Activated T-cell treated with anti-CD3 and anti-CD28 coated beads, Interleukin-2, amount 50 U/mL, for 72 hours (primary cell): ENCODE data around the gene TAPT1. TPM values are rescaled to one million over a fixed set of nuclear protein-coding genes. Genes with fewer than 3 reads are reported as not detected.
A peak's percentile ranks its signal among the peaks of the same experiment; 100 is the strongest.

Source experiments
- ATAC-seq, 2 donors: fragments of 150-1000 bp; cut with Tn5 transposase; replicated peaks in 1 of 2; 2 replicates each; pipeline ENCODE4 v1.10.0; 2021; ENCODE audit warnings: moderate library complexity in 2 of 2, mild to moderate bottlenecking in 1 of 2
- DNase-seq, 2 donors: peaks; one replicate each; pipeline ENCODE4 v3.0.0; 2021 to 2022; ENCODE audit warnings: mixed read lengths in 1 of 2
- H3K27ac Mint-ChIP-seq: one replicate; pipeline ENCODE4 v1.8.0; 2022; ENCODE audit warnings: mild to moderate bottlenecking, moderate library complexity, mixed read lengths
- H3K27me3 Mint-ChIP-seq: one replicate; pipeline ENCODE4 v1.8.0; 2022; ENCODE audit warnings: low read depth, mixed read lengths
- H3K36me3 Mint-ChIP-seq, 2 donors: one replicate each; pipeline ENCODE4 v1.8.0; 2022; ENCODE audit warnings: mixed read lengths in 2 of 2, mild to moderate bottlenecking in 1 of 2; ENCODE audit not compliant: insufficient read depth in 2 of 2
- H3K4me1 Mint-ChIP-seq: one replicate; pipeline ENCODE4 v1.8.0; 2022; ENCODE audit warnings: low read depth, mixed read lengths
- H3K4me3 Mint-ChIP-seq, 2 donors: one replicate each; pipeline ENCODE4 v1.8.0; 2022; ENCODE audit warnings: mild to moderate bottlenecking in 2 of 2, mixed read lengths in 2 of 2, moderate library complexity in 2 of 2
- H3K9me3 Mint-ChIP-seq, 2 donors: one replicate each; pipeline ENCODE4 v1.8.0; 2022; ENCODE audit warnings: mixed read lengths in 2 of 2
- total RNA-seq, 2 donors: library from RNA; stranded (reverse); gene quantifications; one replicate each; pipeline ENCODE4 v1.2.3, GENCODE V29; 2022

TAPT1 gene
- total RNA-seq, 2 donors from 2014 or later: 58.6 to 65.3 TPM

- DNase-seq (no peak), ATAC-seq (no peak)
- H3K9me3 Mint-ChIP-seq: no peaks in the 10 kb centered on the region
- no peak overlapping the region for H3K4me3 Mint-ChIP-seq
- H3K27me3 Mint-ChIP-seq: no peaks in the 10 kb centered on the region
- no peaks in the 10 kb centered on the region for H3K4me1 Mint-ChIP-seq
- no peak overlapping the region for H3K27ac Mint-ChIP-seq
- peaks cover 1 to 7% of the 10 kb centered on the region in 2 donors for H3K36me3 Mint-ChIP-seq
These were observed 54.4 kb downstream of the TAPT1 start for GRCh38 chr4:16171831-16172230.

GRCh38 chr4:16169490-16169889 lies 56.8 kb downstream of the TAPT1 start:
- DNase-seq (no peak), ATAC-seq (no peak)
- Mint-ChIP-seq H3K4me3 (no peak overlapping the region), H3K4me1 (no peaks in the 10 kb centered on the region), H3K36me3 (peaks cover 3 to 25% of the 10 kb centered on the region in 2 donors), H3K27ac (no peak overlapping the region), H3K9me3 (no peaks in the 10 kb centered on the region), H3K27me3 (no peaks in the 10 kb centered on the region)

DNA sequence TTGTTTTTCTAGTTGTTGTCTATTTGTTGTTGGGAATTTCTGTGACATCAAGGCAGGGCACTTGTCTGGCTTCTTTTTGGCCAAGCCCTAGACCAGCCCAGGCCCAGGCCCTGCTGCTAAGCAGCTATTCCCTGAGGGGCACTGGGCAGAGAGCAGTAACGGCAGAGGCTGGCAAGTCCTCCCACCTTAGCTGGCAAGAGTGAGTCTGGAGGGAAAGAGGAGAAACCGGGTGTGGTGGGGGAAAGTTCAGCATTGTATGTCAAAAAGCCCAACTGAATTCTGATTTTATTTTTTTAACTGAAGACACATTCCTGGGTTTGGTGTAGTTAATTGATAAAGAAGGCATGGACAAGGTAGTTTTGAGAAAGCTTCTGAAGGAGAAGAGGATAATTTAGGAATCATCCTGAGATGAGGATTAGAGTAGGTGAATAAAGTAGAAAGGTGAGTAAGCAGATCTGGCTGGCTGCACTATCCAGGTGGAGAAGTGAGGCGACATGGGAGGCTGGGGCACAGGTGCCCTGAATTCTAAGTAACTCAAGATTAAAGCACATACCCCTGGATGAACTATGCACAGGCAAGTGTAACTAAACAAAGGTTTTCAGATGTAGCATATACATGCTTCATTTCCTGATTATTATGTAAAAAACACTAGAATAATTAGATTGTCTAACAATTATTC lies 57.4 kb downstream of the TAPT1 start:
- ATAC-seq: no peak
- H3K36me3 Mint-ChIP-seq: peaks cover 3 to 25% of the 10 kb centered on the region in 2 donors
- no peak overlapping the region for H3K27ac Mint-ChIP-seq
- H3K9me3 Mint-ChIP-seq: no peaks in the 10 kb centered on the region
- no peak overlapping the region for H3K4me3 Mint-ChIP-seq
- no peaks in the 10 kb centered on the region for H3K27me3 Mint-ChIP-seq
- no peaks in the 10 kb centered on the region for H3K4me1 Mint-ChIP-seq
- DNase-seq: no peak

GRCh38 chr4:16168144-16168543 lies 58.1 kb downstream of the TAPT1 start:
- DNase-seq (no peak), ATAC-seq (no peak)
- peaks cover 5 to 26% of the 10 kb centered on the region in 2 donors for H3K36me3 Mint-ChIP-seq
- H3K4me3 Mint-ChIP-seq: no peak overlapping the region
- H3K27me3 Mint-ChIP-seq: no peaks in the 10 kb centered on the region
- H3K4me1 Mint-ChIP-seq: no peaks in the 10 kb centered on the region
- no peak overlapping the region for H3K27ac Mint-ChIP-seq
- no peaks in the 10 kb centered on the region for H3K9me3 Mint-ChIP-seq

DNA sequence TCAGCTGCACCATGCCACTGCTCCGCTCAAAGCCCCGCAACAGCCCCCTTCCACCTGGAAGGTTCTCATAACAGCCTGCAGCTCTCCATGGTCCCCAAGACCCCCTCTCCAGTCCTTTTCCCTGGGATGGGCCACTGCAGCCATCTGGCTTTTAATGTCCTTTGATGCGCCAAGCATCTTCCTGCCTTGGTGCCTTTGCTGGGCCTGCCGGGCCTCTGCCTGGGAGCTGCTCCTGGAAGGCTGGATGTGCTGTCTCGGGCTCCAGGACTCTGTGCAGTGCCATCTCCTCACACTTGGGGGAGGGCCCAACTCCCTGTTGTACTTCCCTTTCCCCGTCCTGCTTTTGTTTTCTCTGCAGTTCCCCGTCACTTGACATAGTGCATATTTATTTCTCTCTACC lies 60.3 kb downstream of the TAPT1 start:
- ATAC-seq (no peak), DNase-seq (no peak)
- H3K9me3 Mint-ChIP-seq: no peaks in the 10 kb centered on the region
- no peak overlapping the region for H3K4me3 Mint-ChIP-seq
- H3K27ac Mint-ChIP-seq: no peak overlapping the region
- no peaks in the 10 kb centered on the region for H3K27me3 Mint-ChIP-seq
- peaks cover 7 to 33% of the 10 kb centered on the region in 2 donors for H3K36me3 Mint-ChIP-seq
- peaks cover 6% of the 10 kb centered on the region for H3K4me1 Mint-ChIP-seq

DNA sequence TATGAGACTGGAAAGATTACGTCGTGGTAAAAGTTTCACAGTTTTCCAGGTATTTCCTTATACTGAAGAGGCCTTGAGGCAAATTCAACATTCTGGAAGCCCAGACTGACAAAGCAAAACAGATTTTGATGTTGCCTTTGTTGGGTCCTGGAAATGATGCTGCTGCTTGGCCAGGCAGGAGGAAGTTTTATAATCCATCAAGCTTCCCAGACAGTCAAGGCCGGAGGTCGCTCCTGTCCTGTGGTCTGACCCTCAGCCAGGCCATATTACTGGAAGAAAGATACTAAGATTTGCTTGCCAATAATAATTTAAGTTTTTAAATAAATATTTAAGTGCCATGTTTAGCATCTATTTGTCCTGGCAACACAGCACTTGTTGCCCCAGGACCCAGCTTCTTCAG lies 63.4 kb downstream of the TAPT1 start:
- Mint-ChIP-seq H3K9me3 (no peaks in the 10 kb centered on the region), H3K27me3 (no peaks in the 10 kb centered on the region), H3K4me3 (no peak overlapping the region), H3K36me3 (peaks cover 6 to 27% of the 10 kb centered on the region in 2 donors), H3K4me1 (peaks cover 6% of the 10 kb centered on the region), H3K27ac (peak overlapping the region; percentile 54)
- ATAC-seq: no peak
- no peak for DNase-seq

DNA sequence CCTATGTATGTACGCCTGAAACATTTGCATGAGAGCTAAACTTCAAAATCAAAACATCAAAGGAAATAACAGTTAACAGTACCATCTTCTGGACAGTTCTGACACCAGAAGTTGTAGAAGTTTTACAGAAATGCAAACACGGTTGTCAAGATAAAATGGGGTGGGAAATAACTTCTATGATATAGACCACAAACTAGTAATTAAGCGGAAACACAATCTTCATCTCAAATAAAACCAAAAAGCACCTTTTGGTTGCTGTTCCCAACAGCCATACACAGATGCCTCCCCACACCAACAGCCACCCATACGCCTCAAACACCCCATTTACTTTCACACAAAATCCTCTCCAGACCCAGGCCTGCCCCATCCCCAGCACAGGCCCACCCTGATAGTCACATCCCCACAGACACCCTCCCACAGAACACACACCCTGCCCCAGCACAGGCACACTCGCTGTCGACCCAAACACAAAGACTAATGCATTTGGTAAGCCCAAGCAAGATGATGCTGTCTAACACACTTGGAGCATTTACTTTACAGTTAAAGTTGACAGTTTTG lies 64.3 kb downstream of the TAPT1 start:
- Mint-ChIP-seq H3K4me1 (peaks cover 6% of the 10 kb centered on the region), H3K27me3 (no peaks in the 10 kb centered on the region), H3K9me3 (no peaks in the 10 kb centered on the region), H3K4me3 (no peak overlapping the region), H3K27ac (no peak overlapping the region), H3K36me3 (peaks cover 6 to 27% of the 10 kb centered on the region in 2 donors)
- no peak for DNase-seq
- ATAC-seq: no peak

DNA sequence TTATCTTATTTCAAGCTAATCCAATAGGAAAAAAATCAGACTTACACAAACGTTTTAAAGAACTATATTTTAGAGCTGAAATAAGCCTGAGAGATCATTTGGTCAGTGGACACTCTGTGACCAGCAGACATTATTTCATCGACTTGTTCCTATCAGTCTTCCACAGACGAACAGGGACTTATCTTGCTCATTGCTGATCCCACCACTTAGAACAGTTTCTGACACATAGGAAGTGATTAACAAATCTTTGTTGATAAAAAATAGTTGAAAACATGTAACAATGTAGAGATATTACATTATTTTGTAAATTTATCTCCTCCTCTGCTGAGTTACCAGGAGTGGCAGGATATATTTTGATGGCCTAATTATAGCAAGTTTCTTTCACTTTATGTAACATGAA lies 65.8 kb downstream of the TAPT1 start:
- DNase-seq: no peak
- H3K4me1 Mint-ChIP-seq: peaks cover 6% of the 10 kb centered on the region
- H3K27ac Mint-ChIP-seq: no peak overlapping the region
- H3K36me3 Mint-ChIP-seq: peaks cover 6 to 15% of the 10 kb centered on the region in 2 donors
- ATAC-seq: no peak
- no peaks in the 10 kb centered on the region for H3K27me3 Mint-ChIP-seq
- H3K4me3 Mint-ChIP-seq: no peak overlapping the region
- H3K9me3 Mint-ChIP-seq: no peaks in the 10 kb centered on the region

- Mint-ChIP-seq H3K4me1 (peaks cover 6% of the 10 kb centered on the region), H3K27me3 (no peaks in the 10 kb centered on the region), H3K9me3 (no peaks in the 10 kb centered on the region), H3K27ac (no peak overlapping the region), H3K36me3 (peaks cover 4 to 10% of the 10 kb centered on the region in 2 donors), H3K4me3 (no peak overlapping the region)
- no peak for ATAC-seq
- no peak for DNase-seq
These were observed 67.0 kb downstream of the TAPT1 start for GRCh38 chr4:16159286-16159685.

DNA sequence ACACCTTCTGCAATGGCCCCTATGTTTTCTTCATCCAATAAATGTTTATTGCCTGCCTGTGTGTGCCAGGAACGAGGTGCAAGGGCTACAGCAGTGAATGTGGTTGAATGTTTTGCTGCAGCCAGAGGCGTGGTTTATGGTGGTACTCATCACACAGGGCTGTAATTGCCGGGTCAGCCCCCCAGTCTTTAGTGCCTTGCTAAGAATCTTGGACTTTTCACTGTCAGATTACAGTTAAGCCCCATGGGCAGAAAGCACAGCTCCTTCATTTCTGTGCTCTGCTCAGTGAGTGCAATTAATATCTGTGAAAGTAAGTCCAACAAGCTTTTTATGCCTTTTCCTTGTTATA lies 67.8 kb downstream of the TAPT1 start:
- ATAC-seq: no peak
- peaks cover 6% of the 10 kb centered on the region for H3K4me1 Mint-ChIP-seq
- peaks cover 4 to 10% of the 10 kb centered on the region in 2 donors for H3K36me3 Mint-ChIP-seq
- H3K9me3 Mint-ChIP-seq: no peaks in the 10 kb centered on the region
- H3K27me3 Mint-ChIP-seq: no peaks in the 10 kb centered on the region
- H3K27ac Mint-ChIP-seq: no peak overlapping the region
- no peak for DNase-seq
- H3K4me3 Mint-ChIP-seq: no peak overlapping the region

- H3K4me3 Mint-ChIP-seq: no peak overlapping the region
- no peak for ATAC-seq
- no peaks in the 10 kb centered on the region for H3K9me3 Mint-ChIP-seq
- no peak for DNase-seq
- no peaks in the 10 kb centered on the region for H3K27me3 Mint-ChIP-seq
- peak overlapping the region; percentile 58 for H3K27ac Mint-ChIP-seq
- peaks cover 2 to 8% of the 10 kb centered on the region in 2 donors for H3K36me3 Mint-ChIP-seq
- H3K4me1 Mint-ChIP-seq: peaks cover 6% of the 10 kb centered on the region
These were observed 68.4 kb downstream of the TAPT1 start for GRCh38 chr4:16157609-16158503.

- H3K27ac Mint-ChIP-seq: no peak overlapping the region
- H3K36me3 Mint-ChIP-seq: no peaks in the 10 kb centered on the region
- ATAC-seq (no peak), DNase-seq (no peak)
- no peaks in the 10 kb centered on the region for H3K9me3 Mint-ChIP-seq
- H3K4me1 Mint-ChIP-seq: no peaks in the 10 kb centered on the region
- H3K27me3 Mint-ChIP-seq: no peaks in the 10 kb centered on the region
- H3K4me3 Mint-ChIP-seq: no peak overlapping the region
These were observed 70.6 kb downstream of the TAPT1 start for GRCh38 chr4:16155528-16156169.

GRCh38 chr4:16154451-16154850 lies 71.8 kb downstream of the TAPT1 start:
- Mint-ChIP-seq H3K9me3 (no peaks in the 10 kb centered on the region), H3K36me3 (no peaks in the 10 kb centered on the region)

More at GRCh38 chr4:16154451-16154850, 71.8 kb downstream of the TAPT1 start:
- Mint-ChIP-seq H3K4me1 (no peaks in the 10 kb centered on the region), H3K4me3 (no peak overlapping the region), H3K27ac (no peak overlapping the region), H3K27me3 (no peaks in the 10 kb centered on the region)
- no peak for ATAC-seq
- no peak for DNase-seq
